Measurements from ENCODE around the gene TTC4. TPM values are rescaled to one million over a fixed set of nuclear protein-coding genes. Genes with fewer than 3 reads are reported as not detected.

TTC4 gene
- 47.8 and 52.9 TPM in 2 replicates for total RNA-seq (2014; rRNA removed; shearing (Covaris generic))

GRCh38 chr1:54715493-54716298, at the start of gene TTC4:
TTC4 (plus strand) TSS chr1:54715861; CDS start chr1:54715909, 48 bp downstream.
- peak; percentile 71 for DNase-seq (ENCODE audit: low spot score)

GRCh38 chr1:54666333-54666732, 49.3 kb upstream of the TTC4 start:
- no peak for DNase-seq (ENCODE audit: low spot score)

- DNase-seq (ENCODE audit: low spot score): no peak
Observed at GRCh38 chr1:54667797-54668196, 47.9 kb upstream of the TTC4 start.

GRCh38 chr1:54668567-54668966, 47.1 kb upstream of the TTC4 start:
- DNase-seq (ENCODE audit: low spot score): no peak

- DNase-seq (ENCODE audit: low spot score): peak; percentile 63
Observed at GRCh38 chr1:54671985-54672608, 43.6 kb upstream of the TTC4 start.

- no peak for DNase-seq (ENCODE audit: low spot score)
Observed at GRCh38 chr1:54678776-54679643, 36.7 kb upstream of the TTC4 start.

GRCh38 chr1:54679706-54680105, 36.0 kb upstream of the TTC4 start:
- no peak for DNase-seq (ENCODE audit: low spot score)

- DNase-seq (ENCODE audit: low spot score): no peak
Observed at GRCh38 chr1:54680387-54680786, 35.3 kb upstream of the TTC4 start.

GRCh38 chr1:54681358-54681757, 34.3 kb upstream of the TTC4 start:
- no peak for DNase-seq (ENCODE audit: low spot score)

GRCh38 chr1:54683453-54683852, 32.2 kb upstream of the TTC4 start:
- DNase-seq (ENCODE audit: low spot score): no peak

GRCh38 chr1:54685335-54685905, 30.2 kb upstream of the TTC4 start:
- no peak for DNase-seq (ENCODE audit: low spot score)

GRCh38 chr1:54686155-54686554, 29.5 kb upstream of the TTC4 start:
- no peak for DNase-seq (ENCODE audit: low spot score)

GRCh38 chr1:54694771-54695170, 20.9 kb upstream of the TTC4 start:
- DNase-seq (ENCODE audit: low spot score): no peak

GRCh38 chr1:54695221-54695620, 20.4 kb upstream of the TTC4 start:
- no peak for DNase-seq (ENCODE audit: low spot score)

GRCh38 chr1:54695764-54696163, 19.9 kb upstream of the TTC4 start:
- no peak for DNase-seq (ENCODE audit: low spot score)

GRCh38 chr1:54696262-54696661, 19.4 kb upstream of the TTC4 start:
- no peak for DNase-seq (ENCODE audit: low spot score)

- no peak for DNase-seq (ENCODE audit: low spot score)
Observed at GRCh38 chr1:54697896-54698295, 17.8 kb upstream of the TTC4 start.

GRCh38 chr1:54698346-54698745, 17.3 kb upstream of the TTC4 start:
- no peak for DNase-seq (ENCODE audit: low spot score)

- DNase-seq (ENCODE audit: low spot score): no peak
Observed at GRCh38 chr1:54699936-54700525, 15.6 kb upstream of the TTC4 start.

GRCh38 chr1:54701066-54701465, 14.6 kb upstream of the TTC4 start:
- no peak for DNase-seq (ENCODE audit: low spot score)

GRCh38 chr1:54701996-54702395, 13.7 kb upstream of the TTC4 start:
- DNase-seq (ENCODE audit: low spot score): no peak

GRCh38 chr1:54703471-54703870, 12.2 kb upstream of the TTC4 start:
- DNase-seq (ENCODE audit: low spot score): no peak
